Umbilical cord (tissue), 2 donors: ENCODE measurements around the gene KCNQ1OT1. TPM values are rescaled to one million over a fixed set of nuclear protein-coding genes. Genes with fewer than 3 reads are reported as not detected.

Experiments
- DNase-seq: peaks from one replicate; pipeline ENCODE4 v3.0.0-alpha.2; 2015; ENCODE audit warnings: low spot score
- total RNA-seq: library from RNA; depleted of rRNA; stranded (reverse); fragments of >200 nt; gene quantifications from one replicate; pipeline ENCODE4 v1.2.3, GENCODE V29; 2014; ENCODE audit warnings: low replicate concordance; ENCODE audit not compliant: insufficient read depth

KCNQ1OT1 gene
- total RNA-seq, 1 donor from 2014 or later = 21.9 TPM

- DNase-seq = no peak
Observed at GRCh38 chr11:2721210-2721916, 21.6 kb upstream of the KCNQ1OT1 start.

DNA sequence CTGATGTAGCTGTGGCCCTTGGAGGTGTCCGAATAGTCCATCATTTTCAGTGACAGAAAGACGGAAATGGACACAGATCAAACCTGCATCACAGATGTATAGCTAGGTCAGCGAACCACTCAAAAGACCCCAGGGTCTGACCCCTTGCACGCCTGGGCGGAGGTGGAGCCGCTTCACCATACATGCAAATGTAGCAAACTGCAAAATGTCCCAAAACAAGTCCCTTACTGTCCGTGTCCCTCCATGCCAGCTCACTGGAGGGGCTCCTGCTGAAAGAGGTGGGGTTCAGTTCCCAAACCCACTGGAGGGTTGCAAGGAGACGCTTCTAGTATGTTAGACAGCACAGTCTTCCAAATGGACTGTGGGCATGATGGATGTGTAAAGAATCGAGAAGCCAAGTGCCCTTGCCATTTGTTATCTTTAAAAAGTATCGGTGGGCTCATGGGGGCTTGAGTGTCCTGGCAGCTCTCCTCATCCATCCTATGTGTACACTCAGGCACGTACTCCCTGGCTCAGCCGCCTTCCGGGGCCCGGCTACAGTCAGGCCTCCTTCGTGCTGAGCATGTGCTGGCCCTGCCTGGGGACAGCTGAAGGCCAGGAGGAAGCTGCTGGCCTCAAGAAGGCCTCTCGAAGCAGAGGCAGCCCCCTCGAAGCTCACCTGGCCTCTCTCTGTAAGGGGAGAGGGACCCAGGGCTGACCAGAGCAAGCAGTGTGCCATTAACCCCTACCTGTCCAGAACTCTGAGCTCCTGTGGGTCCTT is 20.2 kb upstream of the KCNQ1OT1 start:
- DNase-seq = no peak

DNA sequence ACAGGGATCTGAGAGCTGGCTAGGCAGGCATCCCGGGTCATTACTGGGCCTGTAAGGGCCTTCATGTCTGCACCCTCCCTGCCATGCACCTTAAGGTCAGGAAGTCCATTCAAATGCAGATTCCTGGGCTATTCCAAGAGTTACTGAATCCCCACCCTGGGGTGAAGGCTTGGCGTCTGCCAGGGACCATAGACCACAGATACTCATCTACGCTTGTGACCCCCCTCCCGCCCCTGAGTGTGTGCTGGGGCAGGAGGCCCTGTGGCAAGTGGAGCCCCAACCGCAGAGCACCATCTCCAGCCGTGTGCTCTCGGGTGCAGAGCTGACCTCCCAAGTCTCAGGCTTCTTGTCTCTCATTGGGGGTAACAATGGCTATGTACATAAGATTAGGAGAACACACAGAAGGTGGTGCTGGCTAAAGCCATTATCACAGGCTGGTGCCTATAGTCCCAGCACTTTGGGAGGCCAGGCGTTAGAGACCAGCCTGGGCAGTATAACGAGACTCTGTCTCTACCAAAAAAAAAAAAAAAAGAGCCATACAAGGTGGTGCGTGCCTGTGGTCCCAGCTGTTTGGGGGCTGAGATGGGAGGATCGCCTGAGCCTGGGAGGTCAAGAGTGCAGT is 19.1 kb upstream of the KCNQ1OT1 start:
- no peak for DNase-seq

DNA sequence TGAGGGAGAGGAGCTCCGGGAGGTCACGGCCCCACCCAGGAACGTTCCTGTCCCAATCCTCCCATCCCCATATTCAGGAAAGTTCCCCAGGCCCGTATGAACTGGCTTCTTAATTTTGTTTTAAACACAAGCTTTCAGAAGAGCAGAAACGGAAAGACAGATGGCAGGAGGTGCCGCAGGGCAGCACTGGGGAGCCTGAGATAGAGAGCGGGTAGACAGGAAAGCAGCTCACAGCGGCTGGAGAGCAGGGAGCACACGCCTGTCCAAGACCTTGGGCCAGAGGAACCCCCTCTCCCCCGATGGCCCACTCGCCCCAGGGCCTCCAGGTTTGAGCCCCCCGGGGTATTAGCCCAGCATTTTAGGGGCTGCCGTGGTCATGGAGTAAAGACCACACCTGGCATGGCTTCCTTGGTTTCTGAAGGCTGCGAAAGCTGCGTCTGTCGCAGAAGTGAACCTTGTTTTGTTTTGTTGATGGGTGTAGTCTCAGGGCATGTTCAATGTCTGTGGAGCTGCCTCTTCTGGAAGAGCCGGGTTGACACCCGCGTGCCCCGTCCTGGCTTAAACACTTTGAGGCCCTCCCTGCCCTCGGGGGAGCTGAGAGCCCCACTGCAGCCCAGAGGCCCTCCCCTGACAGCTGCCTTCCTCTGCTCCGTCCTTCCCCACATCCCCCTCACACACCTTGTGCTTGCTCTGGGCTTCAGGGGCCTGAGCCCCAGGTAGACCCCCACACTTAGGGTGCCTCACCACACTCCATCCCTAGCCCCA is 17.9 kb upstream of the KCNQ1OT1 start:
- DNase-seq = peak; percentile 79

GRCh38 chr11:2716376-2717095 is 16.7 kb upstream of the KCNQ1OT1 start:
- peak; percentile 90 for DNase-seq

DNA sequence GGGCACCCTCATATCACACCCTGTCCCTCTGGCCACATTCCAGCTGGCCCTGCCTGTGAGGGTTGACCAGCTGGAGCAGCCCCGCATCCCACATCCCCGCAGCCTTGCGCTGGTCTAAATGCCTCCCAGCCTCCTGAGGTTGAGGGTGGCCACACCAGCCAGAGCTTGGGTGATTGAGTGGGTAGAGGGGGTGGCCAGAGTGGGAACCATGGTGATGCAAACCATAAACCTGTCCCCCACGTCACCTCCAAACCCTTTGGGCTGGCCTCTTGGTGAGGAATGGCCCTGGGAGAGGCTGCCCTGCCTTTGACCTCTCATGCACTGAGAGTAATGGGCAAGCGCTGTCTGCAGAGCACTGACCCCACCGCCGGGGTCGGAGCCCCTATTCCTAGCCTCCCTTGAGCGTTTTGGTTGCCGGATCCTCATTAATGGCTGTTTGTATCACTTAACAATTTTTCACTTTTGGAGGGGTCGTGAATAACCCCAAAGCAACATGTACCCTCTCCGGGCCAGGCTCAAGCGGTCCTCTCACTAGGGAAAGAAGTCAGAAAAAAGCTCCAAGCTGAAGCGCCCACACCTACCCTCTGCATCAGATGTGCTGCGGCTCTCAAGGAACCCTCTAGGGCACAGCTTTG is 16.0 kb upstream of the KCNQ1OT1 start:
- no peak for DNase-seq

GRCh38 chr11:2714871-2715270 is 15.1 kb upstream of the KCNQ1OT1 start:
- DNase-seq = no peak

DNA sequence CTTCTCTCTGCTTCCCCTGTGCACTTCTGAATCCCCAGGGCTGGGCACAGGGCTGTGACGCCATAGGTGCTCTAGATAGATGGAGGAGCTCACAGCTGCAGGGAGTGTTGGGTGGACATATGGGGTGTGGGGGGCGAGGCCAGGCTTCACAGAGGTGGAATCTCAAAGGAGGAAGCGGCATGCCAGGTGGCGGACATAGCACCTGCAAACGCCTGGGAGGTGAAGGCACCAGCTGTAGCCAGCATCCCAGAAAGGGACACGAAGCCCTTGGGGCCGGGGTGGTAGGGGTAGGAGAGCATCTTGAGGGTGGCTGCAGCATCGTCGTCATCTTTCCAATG is 14.6 kb upstream of the KCNQ1OT1 start:
- no peak for DNase-seq

DNA sequence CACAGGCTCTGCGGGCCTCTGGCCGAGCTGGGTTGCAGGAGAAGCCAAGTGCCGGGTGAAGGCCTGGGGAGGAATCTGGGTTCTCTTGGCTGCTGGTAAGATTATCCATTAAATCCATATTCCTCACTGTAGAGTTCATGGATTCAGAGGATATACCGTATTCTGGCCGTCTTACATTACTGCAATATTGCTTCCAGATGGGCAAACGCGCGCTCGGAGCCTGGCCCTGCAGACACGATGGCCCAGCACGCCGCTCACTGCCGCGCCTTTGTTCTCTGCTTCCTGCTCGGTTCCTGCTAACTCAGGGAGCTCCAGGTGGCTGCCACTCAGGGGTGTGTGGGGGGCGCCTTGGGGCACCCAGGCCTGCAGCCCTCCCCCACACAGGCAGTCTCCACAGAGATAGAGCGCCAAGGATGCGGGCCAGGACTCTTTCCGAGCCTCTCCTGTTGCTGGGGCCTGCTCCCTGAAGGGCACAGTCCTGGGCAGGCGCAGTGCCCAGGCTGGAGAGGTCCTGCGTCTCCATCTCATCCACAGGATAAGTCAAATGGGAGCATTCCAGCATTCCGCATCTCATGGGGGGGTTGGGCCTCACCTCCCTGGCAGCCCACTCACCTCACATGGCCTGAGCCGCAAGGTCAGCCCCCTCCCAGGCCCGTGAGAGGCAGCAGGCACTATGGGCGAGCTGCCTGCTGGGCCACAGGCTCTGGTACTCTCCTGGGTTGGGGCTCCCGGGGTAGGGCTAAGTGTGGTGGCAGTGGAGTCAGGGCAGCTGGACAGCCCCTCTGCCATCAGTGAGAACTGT is 14.1 kb upstream of the KCNQ1OT1 start:
- DNase-seq = peak; percentile 90

DNA sequence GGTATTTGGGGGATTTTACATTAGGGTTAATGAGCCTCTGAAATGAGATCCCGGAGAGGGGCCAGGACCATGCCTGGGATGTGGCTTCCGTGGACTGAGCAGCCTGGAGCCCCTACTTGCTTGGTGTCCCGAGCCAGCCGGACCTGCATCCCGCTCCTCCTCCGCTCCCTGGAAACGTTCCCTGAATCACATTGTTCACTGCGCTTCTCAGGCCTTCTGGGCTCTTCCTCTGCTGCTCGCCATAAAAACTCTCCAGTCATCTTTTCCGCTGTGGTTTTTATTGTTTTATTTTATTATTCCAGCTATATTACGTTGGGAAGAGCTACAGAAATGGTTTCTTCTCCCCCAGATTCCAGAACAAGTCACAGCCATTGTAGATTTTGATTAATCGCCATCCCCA is 13.3 kb upstream of the KCNQ1OT1 start:
- DNase-seq = no peak

DNA sequence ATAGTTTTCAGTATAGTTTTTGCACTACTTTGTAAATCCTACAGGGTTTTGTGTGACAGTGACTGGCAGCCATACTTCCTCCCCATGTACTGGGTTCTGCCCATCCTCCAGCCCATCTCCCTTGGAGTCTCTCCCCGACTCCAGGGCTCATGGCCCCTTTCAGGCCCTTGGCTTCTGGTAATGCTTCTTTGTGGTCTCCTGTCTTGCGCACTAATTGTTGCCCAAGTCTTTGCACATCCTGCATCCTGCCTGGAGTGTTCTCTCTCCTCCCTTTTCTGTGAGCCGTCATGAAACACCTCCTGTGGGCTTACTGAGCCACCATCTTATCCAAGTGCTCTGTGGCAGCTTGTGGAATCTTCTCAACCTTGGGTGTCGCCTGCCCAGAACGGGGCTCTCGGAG is 11.4 kb upstream of the KCNQ1OT1 start:
- DNase-seq = no peak

- peak; percentile 97 for DNase-seq
Observed at GRCh38 chr11:2709429-2709828, 9.6 kb upstream of the KCNQ1OT1 start.

GRCh38 chr11:2708757-2709281 is 9.0 kb upstream of the KCNQ1OT1 start:
- peak; percentile 88 for DNase-seq

DNA sequence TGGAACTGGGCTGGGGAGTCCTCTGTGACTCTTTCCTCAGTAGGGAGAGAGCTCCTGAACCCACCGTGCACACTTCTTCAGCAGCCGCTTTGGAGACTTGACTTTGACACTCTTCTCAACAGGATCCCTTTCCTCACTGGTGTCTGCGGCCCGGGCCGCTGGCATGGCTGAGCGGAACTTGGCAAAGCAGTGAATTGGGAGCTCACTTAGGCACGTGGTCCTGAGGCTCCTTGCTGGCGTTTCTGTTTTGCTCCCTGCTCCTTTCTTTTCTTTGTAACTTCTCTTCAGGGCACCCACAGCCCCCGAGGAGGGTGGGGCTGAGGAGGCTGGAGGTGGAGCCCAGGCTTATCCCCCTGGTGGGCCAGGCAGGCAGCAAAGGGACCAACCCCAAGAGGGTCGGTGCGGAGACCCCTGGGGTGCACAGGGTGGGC is 8.4 kb upstream of the KCNQ1OT1 start:
- peak; percentile 68 for DNase-seq

DNA sequence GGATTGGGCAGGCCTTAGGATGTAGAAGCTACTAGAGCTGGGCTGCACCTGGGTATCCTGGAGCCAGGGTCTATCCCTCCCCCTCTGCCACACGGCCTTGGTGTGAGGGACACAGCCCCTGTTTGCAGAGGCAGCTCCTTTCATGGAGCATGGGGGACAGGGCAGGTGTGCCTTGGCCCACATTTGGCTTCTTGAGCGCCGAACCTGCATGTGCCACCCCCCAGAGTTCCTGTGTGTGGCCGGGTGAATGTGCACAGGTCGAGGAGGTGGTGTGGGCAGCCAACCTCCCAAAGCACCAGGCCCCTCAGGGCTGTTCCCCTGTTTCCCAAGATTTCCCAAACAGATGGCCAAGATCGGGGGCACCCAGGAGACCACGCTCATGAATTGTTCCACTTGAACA is 7.9 kb upstream of the KCNQ1OT1 start:
- no peak for DNase-seq

DNA sequence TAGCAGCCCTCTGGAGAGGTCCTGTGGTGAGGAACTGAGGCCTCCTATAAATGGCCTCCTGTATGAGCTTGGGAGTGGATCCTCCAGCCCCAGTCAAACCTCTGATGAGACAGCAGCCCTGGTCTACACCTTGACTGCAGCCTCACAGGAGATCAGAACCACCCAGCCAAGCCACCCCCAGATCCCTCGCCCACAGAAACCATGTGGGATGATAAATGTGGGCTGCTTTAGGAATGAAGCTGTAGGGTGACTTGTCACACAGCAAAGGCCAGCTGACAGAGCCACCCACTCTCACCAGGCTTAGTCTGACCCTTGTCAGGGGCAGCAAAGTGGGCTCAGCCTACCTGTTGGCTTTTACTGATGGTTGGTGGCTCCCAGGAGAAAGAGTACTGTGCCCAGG is 6.5 kb upstream of the KCNQ1OT1 start:
- DNase-seq = no peak

DNA sequence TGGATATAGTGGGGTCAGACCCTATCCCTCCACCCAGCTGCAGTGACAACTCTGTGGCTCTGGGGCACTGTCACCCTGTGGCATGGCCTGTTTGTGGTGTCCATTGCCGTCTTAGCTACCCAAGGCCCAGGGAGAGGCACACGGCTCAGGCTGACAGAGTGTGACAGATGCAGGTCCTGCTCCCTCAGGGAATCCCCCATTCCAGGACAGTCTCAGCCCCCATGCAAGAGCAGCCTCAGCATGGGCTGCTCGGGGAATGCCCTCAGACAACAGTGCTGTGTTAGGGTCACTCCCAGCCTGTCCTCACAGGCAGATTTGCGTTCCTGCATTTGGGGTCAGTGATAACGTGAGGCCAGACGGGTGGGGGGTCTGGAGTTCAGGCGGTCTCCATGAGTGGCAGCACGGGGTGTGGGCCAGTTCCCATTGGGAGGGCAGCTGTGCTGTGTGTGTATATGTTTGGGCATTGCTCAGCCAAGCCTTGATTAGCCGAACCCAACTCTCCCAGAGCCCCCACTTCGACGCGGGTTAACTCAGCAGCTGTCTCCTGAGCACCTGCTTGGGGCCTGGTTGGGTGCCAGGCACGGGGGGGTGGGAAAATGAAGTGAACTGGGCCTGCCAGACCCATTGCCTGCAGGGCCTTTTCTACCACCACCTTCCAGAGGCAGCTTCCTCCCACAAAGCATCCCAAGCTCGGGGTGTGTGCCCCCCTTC is 5.3 kb upstream of the KCNQ1OT1 start:
- no peak for DNase-seq

DNA sequence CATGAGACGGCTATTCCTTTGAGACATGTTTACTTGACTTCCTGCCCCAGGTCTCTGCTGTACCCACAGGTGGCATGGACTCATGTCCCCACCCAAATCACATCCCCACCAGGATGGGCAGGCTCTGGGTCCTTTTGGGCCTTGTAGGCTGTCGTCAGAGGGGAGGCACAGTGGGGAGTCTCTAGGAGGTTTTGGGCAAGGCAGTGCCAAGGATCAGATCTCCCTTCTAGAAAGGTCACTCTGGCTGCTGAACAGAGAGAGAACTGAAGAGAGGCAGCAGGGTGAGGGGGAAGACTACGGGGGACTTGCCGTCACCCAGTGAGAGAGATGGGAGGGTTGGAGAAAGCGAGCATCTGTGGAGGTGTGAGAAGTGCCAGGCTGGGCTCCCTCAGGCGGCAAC is 4.6 kb upstream of the KCNQ1OT1 start:
- DNase-seq = no peak
